ENCODE results near the gene ZNF710.

DNA sequence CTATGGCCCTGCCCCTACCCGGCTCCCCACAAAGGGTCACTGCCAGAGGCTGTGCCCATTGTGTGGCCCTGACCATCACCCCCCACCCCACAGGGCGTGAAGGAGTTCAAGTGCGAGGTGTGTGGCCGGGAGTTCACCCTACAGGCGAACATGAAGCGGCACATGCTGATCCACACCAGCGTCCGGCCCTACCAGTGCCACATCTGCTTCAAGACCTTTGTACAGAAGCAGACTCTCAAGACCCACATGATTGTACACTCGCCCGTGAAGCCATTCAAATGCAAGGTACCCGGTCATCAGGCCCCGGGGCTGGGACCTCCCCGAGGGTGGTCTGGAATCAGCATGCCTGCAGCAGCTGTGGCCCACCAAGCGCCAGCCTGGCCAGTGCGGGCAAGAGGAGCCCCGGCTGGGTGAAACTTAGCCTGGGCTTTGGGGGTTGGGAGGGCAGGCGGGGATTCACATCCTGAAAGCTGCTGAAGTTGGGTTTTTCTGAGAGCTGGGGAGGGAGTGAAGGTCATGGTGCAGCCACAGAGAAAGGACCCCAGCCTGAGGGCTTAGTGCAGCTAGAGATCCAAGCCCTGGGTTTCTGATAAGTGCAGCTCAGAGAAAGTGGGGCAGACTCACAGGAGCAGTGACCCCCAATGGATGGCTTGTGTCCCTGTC is 72.0 kb downstream of the ZNF710 start:
- TF ChIP-seq POU5F1 (IDR thresholded peaks at IDR 0.05; ENCODE audit: borderline replicate concordance, low read depth, low read length, partially characterized antibody) (no peak), MEF2A (IDR thresholded peaks at IDR 0.05; ENCODE audit: control insufficient read depth, low read depth, low read length) (no peak), FOXP1 (CRISPR knock-in tag; IDR thresholded peaks at IDR 0.05) (no peak), POLR2AphosphoS5 (IDR thresholded peaks at IDR 0.05; ENCODE audit: control insufficient read depth, insufficient read depth, low read depth, low read length) (no peak), ARID1B (IDR thresholded peaks at IDR 0.05) (no peak)
- TF ChIP-seq, protein P1, sequence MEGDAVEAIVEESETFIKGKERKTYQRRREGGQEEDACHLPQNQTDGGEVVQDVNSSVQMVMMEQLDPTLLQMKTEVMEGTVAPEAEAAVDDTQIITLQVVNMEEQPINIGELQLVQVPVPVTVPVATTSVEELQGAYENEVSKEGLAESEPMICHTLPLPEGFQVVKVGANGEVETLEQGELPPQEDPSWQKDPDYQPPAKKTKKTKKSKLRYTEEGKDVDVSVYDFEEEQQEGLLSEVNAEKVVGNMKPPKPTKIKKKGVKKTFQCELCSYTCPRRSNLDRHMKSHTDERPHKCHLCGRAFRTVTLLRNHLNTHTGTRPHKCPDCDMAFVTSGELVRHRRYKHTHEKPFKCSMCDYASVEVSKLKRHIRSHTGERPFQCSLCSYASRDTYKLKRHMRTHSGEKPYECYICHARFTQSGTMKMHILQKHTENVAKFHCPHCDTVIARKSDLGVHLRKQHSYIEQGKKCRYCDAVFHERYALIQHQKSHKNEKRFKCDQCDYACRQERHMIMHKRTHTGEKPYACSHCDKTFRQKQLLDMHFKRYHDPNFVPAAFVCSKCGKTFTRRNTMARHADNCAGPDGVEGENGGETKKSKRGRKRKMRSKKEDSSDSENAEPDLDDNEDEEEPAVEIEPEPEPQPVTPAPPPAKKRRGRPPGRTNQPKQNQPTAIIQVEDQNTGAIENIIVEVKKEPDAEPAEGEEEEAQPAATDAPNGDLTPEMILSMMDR (IDR thresholded peaks at IDR 0.05 in 2 of 3, conservative IDR thresholded peaks at IDR 0.05 in 1 of 3; ENCODE audit: insufficient read depth in 2 of 3, low read depth in 1 of 3, low read length in 3 of 3), result no peak

Data from K562 (cell line).